ENCODE results near the gene SLC44A3. TPM values are rescaled to one million over a fixed set of nuclear protein-coding genes. Genes with fewer than 3 reads are reported as not detected.
A peak's percentile ranks its signal among the peaks of the same experiment; 100 is the strongest.

The SLC44A3 gene
- total and polyA plus RNA-seq, 2 of the 13 experiments (the other 11 are each of a cell fraction or from before 2014, with no cell fraction given): 6.8 to 14.1 TPM

GRCh38 chr1:94925561-94926125 is 105.5 kb downstream of the SLC44A3 start (continued):
- peak; percentile 77 for TF ChIP-seq PATZ1 (CRISPR knock-in tag; IDR thresholded peaks at IDR 0.05)
- TF ChIP-seq HNRNPK (IDR thresholded peaks at IDR 0.05; ENCODE audit: low read depth, low read length, poor library complexity, severe bottlenecking): no peak
- no peak for TF ChIP-seq DZIP1 (CRISPR knock-in tag; IDR thresholded peaks at IDR 0.05)

- FAIRE-seq (no peak), DNase-seq (ENCODE audit: low spot score) (peak; percentile 36), ATAC-seq (peak; percentile 74)
- BruUV-seq (replicated peaks): no TSS peak
- peaks cover 32% of the 10 kb centered on the region for H4K20me1 ChIP-seq (ENCODE audit: insufficient read depth, low read length)
- CTCF ChIA-PET (ENCODE audit: low intra/inter-chr PET ratio, low total read pairs): interaction anchor here (3.5 kb wide), 1 partner anchor 116 kb away, joined by 22 read pairs; no protein-coding TSS in a partner anchor
- 0 out of 5 replicates have a peak, but pooled peaks cover 0 to 5% of the 10 kb centered on the region in 2 experiments for H3K36me3 ChIP-seq (replicated peaks in 1 of 2; ENCODE audit: control insufficient read depth in 1 of 2, insufficient read depth in 2 of 2, low read length in 2 of 2)
- peak overlapping the region; percentile 79 to 81 (median 80) for H3K4me3 ChIP-seq (replicated peaks in 1 of 3; ENCODE audit: insufficient read depth in 1 of 3, low read depth in 2 of 3, low read length in 3 of 3)
- H3K79me2 ChIP-seq (ENCODE audit: insufficient read depth, low read length): peaks cover 91% of the 10 kb centered on the region
- intact Hi-C loops (cut with micrococcal nuclease; ENCODE audit: unreplicated experiment) (loop anchor here (2.0 to 5.0 kb wide), 2 partner anchors 36 to 306 kb away; partner anchors contain the start of gene RWDD3), in situ Hi-C loops (cut with HindIII; ENCODE audit: extremely low pct_ligation_motif_present, low pct_unique_long_range_greater_than_20kb) (no loop called here)
- 2% methylated on average over 15 of the region's 78 CpGs for WGBS (ENCODE audit: low lambda C conversion rate)
- no peaks in the 10 kb centered on the region for H3K9me3 ChIP-seq (ENCODE audit: low read length)
- H3K9ac ChIP-seq (ENCODE audit: insufficient read depth, low read depth, low read length): peak overlapping the region; percentile 84
- peak overlapping the region; percentile 78 for H3K4me2 ChIP-seq (ENCODE audit: low read depth, low read length)
- peak overlapping the region; percentile 95 for H3K27ac ChIP-seq (ENCODE audit: extremely low read length, insufficient read depth, low read length)
- no peak overlapping the region for H2AFZ ChIP-seq (ENCODE audit: low read length)
- peaks cover 68% of the 10 kb centered on the region for H3K4me1 ChIP-seq (ENCODE audit: insufficient read depth, low read length)
- POLR2A ChIA-PET: interaction anchor here (0.9 to 2.9 kb wide), 7 partner anchors 10 to 115 kb away, joined by 3 to 15 read pairs (median 4); no protein-coding TSS in a partner anchor
- H3K27me3 ChIP-seq (ENCODE audit: control insufficient read depth in 1 of 2, insufficient read depth in 2 of 2, low read length in 2 of 2): no peaks in the 10 kb centered on the region; a peak in 1 of 5 replicates
- TF ChIP-seq ZEB1 (IDR thresholded peaks at IDR 0.05; ENCODE audit: insufficient replicate concordance, low read depth): peak; percentile 47
- TF ChIP-seq NFIC (IDR thresholded peaks at IDR 0.05; ENCODE audit: low read length): no peak
- peak; percentile 80; the same call in 1 of the 2 replicates for TF ChIP-seq PATZ1 (CRISPR knock-in tag; IDR thresholded peaks at IDR 0.05)
- TF ChIP-seq REST (IDR thresholded peaks at IDR 0.05; ENCODE audit: borderline replicate concordance in 1 of 2, low read depth in 1 of 2, low read length in 2 of 2): peak in 1 of 2 experiments; percentile 11; a peak in 1 of 4 replicates
- TF ChIP-seq ZSCAN20 (CRISPR knock-in tag; IDR thresholded peaks at IDR 0.05; ENCODE audit: borderline replicate concordance): 0 out of 2 replicates have a peak, but pooled peaks have one; percentile 19
Measured at GRCh38 chr1:94926126-94926914, 106.2 kb downstream of the SLC44A3 start.

All from HepG2 (cell line).